Measurements from ENCODE around the gene POLL.

Gene POLL

DNA sequence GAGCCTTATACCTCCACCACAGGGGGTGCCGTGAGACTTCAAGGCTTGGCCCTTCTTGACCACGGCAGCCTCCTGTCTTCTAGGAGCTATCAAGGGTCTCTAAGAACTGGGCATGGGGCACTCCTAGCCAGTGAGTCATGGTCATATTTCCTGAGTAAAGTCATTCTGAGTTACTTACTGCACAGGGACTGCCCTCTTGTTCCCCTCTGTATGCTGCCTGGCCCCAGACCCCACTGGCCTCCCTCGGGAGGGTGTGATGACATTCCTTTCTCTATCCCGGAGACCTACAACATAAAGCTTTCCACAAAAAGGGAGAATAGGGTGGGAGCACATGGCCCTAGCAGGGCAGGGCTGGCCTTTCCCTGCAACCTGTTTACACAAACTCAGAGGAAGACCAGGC, 21.4 kb upstream of the POLL start:
- TF ChIP-seq GABPA (IDR thresholded peaks at IDR 0.05; ENCODE audit: low read depth): no peak
- TF ChIP-seq, protein P1, sequence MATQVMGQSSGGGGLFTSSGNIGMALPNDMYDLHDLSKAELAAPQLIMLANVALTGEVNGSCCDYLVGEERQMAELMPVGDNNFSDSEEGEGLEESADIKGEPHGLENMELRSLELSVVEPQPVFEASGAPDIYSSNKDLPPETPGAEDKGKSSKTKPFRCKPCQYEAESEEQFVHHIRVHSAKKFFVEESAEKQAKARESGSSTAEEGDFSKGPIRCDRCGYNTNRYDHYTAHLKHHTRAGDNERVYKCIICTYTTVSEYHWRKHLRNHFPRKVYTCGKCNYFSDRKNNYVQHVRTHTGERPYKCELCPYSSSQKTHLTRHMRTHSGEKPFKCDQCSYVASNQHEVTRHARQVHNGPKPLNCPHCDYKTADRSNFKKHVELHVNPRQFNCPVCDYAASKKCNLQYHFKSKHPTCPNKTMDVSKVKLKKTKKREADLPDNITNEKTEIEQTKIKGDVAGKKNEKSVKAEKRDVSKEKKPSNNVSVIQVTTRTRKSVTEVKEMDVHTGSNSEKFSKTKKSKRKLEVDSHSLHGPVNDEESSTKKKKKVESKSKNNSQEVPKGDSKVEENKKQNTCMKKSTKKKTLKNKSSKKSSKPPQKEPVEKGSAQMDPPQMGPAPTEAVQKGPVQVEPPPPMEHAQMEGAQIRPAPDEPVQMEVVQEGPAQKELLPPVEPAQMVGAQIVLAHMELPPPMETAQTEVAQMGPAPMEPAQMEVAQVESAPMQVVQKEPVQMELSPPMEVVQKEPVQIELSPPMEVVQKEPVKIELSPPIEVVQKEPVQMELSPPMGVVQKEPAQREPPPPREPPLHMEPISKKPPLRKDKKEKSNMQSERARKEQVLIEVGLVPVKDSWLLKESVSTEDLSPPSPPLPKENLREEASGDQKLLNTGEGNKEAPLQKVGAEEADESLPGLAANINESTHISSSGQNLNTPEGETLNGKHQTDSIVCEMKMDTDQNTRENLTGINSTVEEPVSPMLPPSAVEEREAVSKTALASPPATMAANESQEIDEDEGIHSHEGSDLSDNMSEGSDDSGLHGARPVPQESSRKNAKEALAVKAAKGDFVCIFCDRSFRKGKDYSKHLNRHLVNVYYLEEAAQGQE (IDR thresholded peaks at IDR 0.05; ENCODE audit: insufficient replicate concordance, low read depth): no peak
- TF ChIP-seq POLR2AphosphoS5 (IDR thresholded peaks at IDR 0.05; ENCODE audit: low read depth): no peak
- TF ChIP-seq SPI1 (IDR thresholded peaks at IDR 0.05; ENCODE audit: borderline replicate concordance, low read depth): no peak
- TF ChIP-seq, protein P2, sequence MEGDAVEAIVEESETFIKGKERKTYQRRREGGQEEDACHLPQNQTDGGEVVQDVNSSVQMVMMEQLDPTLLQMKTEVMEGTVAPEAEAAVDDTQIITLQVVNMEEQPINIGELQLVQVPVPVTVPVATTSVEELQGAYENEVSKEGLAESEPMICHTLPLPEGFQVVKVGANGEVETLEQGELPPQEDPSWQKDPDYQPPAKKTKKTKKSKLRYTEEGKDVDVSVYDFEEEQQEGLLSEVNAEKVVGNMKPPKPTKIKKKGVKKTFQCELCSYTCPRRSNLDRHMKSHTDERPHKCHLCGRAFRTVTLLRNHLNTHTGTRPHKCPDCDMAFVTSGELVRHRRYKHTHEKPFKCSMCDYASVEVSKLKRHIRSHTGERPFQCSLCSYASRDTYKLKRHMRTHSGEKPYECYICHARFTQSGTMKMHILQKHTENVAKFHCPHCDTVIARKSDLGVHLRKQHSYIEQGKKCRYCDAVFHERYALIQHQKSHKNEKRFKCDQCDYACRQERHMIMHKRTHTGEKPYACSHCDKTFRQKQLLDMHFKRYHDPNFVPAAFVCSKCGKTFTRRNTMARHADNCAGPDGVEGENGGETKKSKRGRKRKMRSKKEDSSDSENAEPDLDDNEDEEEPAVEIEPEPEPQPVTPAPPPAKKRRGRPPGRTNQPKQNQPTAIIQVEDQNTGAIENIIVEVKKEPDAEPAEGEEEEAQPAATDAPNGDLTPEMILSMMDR (IDR thresholded peaks at IDR 0.05; ENCODE audit: insufficient read depth, low read length): no peak
- no peak overlapping the region for H3K27ac ChIP-seq (replicated peaks)
- no peak for DNase-seq (ENCODE audit: low read depth in 1 of 2, low spot score in 1 of 2)
- no peaks in the 10 kb centered on the region for H3K27me3 ChIP-seq (ENCODE audit: insufficient read depth, poor library complexity, severe bottlenecking)
- no peak overlapping the region for H3K4me3 ChIP-seq (replicated peaks; ENCODE audit: insufficient read depth, low read length)

DNA sequence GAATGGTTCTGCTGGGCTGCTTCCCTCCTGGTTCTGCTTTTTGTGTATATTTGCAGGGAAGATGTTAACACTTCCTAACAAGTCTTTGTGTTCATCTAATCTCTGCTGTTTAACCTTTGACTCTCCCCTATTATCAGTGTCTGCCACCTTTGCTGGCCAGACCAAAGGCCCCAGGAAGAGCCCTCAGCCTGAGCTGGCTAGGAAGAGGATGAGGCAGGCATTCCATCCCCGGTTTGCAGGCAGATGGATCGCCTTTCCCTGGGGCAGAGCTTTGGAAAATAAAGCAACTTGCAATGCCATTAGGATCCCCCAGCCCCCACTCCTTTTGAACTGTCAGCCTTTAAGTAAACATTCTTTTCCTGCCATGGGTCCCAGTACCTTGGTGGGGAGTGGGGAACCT, 19.1 kb upstream of the POLL start:
- no peak overlapping the region for H3K4me3 ChIP-seq (replicated peaks; ENCODE audit: insufficient read depth, low read length)
- H3K27ac ChIP-seq (replicated peaks): no peak overlapping the region
- DNase-seq (ENCODE audit: low read depth in 1 of 2, low spot score in 1 of 2): no peak
- H3K27me3 ChIP-seq (ENCODE audit: insufficient read depth, poor library complexity, severe bottlenecking): no peaks in the 10 kb centered on the region
- no peak for TF ChIP-seq POLR2AphosphoS5 (IDR thresholded peaks at IDR 0.05; ENCODE audit: low read depth)
- TF ChIP-seq, protein P1 (IDR thresholded peaks at IDR 0.05; ENCODE audit: insufficient replicate concordance, low read depth): no peak
- TF ChIP-seq, protein P2 (IDR thresholded peaks at IDR 0.05; ENCODE audit: insufficient read depth, low read length): no peak
- no peak for TF ChIP-seq SPI1 (IDR thresholded peaks at IDR 0.05; ENCODE audit: borderline replicate concordance, low read depth)
- TF ChIP-seq GABPA (IDR thresholded peaks at IDR 0.05; ENCODE audit: low read depth): no peak

DNA sequence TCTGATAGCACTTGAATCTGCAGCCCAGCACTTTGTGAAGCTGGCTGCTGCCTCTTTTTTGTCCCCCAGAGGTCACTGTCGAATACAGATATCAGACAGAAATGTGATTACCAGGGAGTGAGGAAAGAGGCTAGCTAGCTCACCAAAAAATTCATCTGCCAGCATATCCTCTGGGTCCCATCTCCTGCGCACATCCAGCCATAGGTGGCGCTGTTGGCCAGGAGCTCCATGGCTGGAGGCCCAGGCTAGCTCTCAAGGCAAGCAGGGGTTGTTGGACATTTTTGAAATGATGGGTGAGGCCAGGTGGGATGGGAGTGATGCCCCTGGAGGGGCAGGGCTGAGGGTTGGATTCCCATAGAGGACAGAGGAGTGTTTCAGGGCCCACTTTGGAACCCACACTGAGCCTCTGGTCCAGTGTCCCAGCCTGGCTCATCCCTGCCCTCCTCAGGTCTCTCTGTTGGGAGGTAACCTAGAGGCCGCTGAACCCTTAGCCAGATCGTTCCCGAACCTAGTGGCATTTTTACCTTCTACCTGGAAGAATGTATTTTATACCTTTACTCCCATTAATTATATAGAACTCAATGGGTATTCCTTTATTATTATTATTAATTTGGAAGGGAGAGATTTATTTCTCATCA, 14.8 kb upstream of the POLL start:
- DNase-seq (ENCODE audit: low read depth in 1 of 2, low spot score in 1 of 2): peak; percentile 62 to 83

More for the DNA sequence above, 14.8 kb upstream of the POLL start:
- TF ChIP-seq, protein P1 (IDR thresholded peaks at IDR 0.05; ENCODE audit: insufficient replicate concordance, low read depth): no peak
- no peak for TF ChIP-seq SPI1 (IDR thresholded peaks at IDR 0.05; ENCODE audit: borderline replicate concordance, low read depth)
- TF ChIP-seq, protein P2 (IDR thresholded peaks at IDR 0.05; ENCODE audit: insufficient read depth, low read length): peak; percentile 97
- TF ChIP-seq GABPA (IDR thresholded peaks at IDR 0.05; ENCODE audit: low read depth): no peak
- no peak for TF ChIP-seq POLR2AphosphoS5 (IDR thresholded peaks at IDR 0.05; ENCODE audit: low read depth)
- Histone ChIP-seq H3K27ac (replicated peaks) (no peak overlapping the region), H3K27me3 (ENCODE audit: insufficient read depth, poor library complexity, severe bottlenecking) (no peaks in the 10 kb centered on the region), H3K4me3 (replicated peaks; ENCODE audit: insufficient read depth, low read length) (no peak overlapping the region)
